NCI-H1105 treated with DMSO at 0.1 percent for 48 hours (cell line): ENCODE measurements around the gene UCKL1.
"Not testable (repeated sequence)": the region's sequence is repeated elsewhere in the genome, so short reads cannot be mapped to it uniquely, and the experiment has no call there.

Experiments
- DNase-seq: peaks from one replicate; lab custom pipeline; 2025; lab: John Stamatoyannopoulos, UW

UCKL1 gene

DNA sequence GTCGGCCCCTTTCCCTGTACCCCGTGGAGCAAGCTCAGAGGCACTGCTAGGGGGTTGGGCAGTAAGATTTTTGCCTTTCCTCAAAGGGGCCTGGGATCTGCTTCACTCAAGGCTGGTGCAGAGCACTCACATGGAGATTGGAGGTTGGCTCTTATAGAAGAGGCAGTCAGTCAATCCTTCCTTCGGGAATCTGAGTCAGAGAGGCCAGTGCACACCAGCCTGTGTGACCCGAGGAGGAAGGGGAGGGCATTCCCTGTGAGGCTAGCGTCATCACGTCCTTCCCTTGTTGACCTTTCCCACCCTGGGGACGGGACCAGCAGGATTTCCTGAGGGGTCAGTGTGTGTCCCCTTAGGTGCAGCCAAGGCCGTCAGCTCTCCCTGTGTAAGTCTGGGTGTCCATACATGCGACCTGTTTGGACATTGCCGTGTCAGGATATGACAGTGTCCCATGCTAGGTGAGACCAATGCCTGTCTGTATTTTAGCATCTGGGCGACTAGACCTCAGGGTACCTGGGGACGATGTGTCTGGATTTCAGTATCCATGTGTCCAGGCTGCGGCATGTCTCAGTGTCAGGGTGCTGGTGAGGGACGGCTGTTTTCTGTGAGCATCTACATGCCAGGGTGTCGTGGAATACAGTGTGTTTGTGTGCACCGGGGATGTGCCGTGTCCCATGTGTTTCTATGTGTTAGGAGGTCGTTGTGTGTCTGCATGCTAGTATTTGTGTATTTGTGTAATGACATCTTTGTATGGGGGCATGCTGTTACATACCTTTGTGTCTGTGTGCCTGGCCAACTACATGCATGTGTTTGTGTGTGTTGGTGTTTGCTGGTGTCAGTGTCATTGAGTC is 16.3 kb upstream of the UCKL1 start:
- no peak for DNase-seq

GRCh38 chr20:63971960-63972311 is 15.7 kb upstream of the UCKL1 start:
- not testable (repeated sequence) for DNase-seq

DNA sequence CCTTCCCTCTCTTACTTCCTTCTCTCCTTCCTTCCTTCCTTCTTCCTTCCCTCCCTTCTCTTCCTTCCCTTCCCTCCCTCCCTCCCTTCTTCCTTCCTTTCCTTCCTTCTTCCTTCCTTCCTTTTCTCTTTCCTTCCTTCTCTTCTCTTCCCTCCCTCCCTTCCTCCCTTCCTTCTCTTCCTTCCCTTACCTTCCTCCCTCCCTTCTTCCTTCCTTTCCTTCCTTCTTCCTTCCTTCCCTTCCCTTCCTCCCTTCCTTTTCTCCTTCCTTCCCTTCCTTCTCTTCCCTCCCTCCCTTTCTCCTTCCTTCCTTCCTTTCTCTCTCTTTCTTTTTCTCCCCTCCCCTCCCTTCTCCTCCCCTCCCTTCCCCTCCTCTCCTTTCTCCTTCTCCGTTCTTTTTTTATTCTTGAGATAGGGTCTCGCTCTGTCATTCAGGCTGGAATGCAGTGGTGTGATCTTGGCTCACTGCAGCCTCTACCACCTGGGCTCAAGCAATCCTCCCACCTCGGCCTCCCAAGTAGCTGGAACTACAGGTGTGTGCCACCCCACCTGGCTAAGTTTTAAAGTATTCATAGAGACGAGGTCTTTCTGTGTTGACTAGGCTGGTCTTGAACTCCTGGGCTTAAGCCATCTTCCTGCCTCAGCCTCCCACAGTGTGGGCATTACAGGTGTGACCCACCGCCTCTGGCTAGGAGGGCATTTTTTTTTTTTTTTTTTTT is 14.7 kb upstream of the UCKL1 start:
- no peak for DNase-seq

DNA sequence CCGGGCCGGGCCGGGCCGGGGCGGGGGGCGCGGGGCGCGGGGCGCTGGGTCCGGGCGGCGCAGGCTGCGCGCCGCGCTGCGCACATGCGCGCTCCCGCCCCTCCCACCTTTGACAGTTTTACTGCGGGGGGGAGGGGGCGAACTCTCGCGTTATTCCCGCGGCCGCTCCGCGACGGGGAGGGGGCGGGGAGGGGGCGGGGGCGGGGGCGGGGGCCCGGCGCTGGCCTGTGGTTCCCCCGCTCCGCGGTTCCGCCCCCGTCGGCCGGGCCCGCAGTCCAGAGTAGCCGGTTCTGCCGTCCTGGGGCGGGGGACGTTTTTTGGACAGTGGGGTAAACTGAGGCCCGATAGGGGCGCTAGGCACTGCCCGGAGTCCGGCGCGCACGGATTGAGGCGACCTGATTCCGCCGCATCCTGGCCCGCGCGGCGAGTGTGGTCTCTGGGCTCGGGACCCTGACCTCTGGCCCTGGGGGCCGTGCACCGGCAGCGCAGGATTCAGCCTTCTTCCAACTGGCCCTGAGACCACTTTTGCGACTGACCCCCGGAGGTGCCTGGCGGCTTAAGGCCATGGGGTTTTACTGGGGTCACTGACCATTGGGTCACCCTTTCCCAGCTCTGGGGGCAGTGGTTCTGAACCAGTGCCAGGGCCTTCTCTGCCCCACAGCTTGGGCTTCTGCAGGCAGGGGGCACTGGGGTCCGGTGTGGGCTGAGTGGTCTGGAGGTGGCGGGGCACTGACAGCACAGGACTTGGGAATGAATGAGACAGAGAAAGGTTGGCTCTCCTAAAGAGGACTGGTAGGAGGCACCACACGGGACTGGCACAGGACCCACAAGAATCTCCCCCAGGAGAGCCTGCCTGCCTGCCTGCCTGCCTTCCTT is 13.9 kb upstream of the UCKL1 start, which contains the start of gene ZNF512B:
ZNF512B (minus strand) TSS at position 93 of the 876 bp plus-strand sequence. CDS start 1,980 bp downstream, outside the sequence.
- DNase-seq = peak; percentile 30

- peak; percentile 10 for DNase-seq
These were observed 12.9 kb upstream of the UCKL1 start for GRCh38 chr20:63968928-63969760.

DNA sequence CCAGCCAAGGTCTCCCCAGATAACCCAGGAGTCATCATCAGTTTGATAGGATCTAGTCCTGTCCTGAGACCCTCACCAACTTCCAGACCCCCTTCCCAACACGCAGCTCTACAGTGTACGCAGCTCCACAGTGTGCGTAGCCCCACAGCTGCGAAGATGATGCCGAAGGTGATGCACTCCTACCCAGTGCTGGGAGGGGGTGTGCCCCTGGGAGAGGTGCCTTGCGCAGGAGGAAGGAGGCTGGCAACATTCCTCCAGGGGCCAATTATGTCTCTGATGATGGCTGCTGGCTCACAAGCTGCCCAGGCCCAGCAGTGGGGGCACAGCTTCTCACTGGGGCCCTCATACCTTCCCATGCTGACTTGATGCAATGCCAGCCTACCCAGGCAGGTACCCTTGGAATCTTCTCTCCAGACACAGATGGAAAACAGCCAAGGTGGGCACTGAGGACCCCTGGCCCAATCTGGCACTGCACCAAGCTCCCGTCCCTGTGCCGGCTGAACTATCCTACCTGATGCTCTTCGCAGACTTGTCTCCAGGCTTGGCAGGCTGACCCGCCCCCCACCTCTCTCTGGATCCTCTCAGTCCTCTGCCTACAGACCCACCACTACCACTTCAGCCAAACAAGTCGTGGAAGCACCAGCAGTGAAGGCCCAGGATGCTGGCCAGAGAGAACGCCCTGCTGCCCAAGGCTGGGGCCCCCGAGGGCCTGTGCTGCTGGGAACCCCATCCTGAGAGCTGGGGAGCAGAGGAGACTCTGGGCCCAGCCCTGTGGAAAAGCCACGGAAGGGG is 12.1 kb upstream of the UCKL1 start:
- DNase-seq = no peak

DNA sequence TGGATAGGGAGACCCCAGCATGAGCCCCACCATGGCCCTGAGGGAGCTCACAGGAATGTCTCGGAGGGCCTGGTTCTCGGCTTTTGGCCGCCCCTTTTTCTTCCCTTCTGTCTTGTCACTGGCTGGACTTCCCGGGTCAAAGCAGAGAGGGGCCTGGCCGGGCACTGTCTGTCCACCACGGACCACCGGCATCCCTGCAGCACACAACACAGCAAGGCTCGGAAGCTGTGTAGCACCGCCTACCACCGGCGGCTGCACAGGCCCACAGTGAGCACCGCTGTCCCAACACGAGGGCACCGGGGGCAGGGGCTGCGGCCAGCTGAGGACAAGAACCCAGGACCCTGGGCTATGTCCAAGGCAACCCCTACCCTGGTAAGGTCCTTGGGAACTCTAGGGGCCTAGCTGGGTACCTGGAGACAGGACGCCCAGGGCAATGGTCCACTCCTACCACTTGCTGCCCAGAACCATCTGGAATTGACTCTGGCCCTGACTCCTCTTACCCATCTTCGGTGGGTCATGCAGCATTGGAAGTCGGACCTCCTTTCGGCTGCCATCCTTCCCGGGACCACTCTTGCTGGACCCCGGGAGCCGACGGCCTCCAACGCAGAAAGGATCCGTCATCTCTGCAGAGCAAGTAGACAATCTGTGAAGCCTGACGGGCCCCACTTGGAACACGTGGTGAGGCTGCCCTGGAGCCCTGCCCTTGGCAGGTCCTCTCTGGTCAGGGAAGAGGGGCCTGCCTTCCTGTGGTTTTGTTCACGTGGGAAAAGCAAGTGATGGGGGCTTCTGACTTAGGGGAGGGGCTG is 11.3 kb upstream of the UCKL1 start:
- no peak for DNase-seq

- no peak for DNase-seq
These were observed 10.7 kb upstream of the UCKL1 start for GRCh38 chr20:63966944-63967322.

DNA sequence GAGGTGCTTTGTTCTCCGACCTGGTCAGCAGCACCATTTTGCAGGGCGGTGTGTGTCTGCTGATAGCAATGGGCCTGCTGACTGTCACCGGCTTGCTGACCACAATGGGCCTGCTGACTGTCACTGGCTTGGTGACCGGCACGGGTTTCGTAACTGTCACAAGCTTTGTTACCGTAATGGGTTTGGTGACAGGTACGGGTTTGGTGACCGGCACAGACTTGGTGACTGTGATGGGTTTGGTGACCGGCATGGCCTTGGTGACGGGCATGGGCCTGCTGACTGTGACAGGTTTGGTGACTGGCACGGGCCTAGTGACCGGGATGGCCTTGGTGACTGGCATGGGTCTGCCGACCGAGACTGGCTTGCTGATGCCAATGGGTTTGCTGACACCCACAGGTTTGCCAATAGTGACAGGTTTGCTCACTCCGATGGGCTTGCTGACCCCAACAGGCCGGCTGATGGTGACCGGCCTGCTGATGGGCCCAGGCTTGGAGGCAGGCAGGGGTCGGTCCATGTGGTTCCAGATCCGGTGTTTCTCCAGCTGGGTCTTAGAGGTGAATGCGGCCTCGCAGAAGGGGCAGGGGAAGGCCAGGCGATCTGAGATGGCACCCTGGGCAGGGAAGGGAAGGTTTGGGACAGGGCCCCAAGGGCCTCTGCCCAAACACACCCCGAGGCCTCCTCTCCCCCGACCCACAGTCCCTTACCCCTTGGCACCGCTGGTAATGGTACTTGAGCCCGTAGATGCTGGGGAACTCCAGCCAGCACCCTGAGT is 10.1 kb upstream of the UCKL1 start:
- no peak for DNase-seq

- no peak for DNase-seq
These were observed 8.2 kb upstream of the UCKL1 start for GRCh38 chr20:63964412-63964811.

DNA sequence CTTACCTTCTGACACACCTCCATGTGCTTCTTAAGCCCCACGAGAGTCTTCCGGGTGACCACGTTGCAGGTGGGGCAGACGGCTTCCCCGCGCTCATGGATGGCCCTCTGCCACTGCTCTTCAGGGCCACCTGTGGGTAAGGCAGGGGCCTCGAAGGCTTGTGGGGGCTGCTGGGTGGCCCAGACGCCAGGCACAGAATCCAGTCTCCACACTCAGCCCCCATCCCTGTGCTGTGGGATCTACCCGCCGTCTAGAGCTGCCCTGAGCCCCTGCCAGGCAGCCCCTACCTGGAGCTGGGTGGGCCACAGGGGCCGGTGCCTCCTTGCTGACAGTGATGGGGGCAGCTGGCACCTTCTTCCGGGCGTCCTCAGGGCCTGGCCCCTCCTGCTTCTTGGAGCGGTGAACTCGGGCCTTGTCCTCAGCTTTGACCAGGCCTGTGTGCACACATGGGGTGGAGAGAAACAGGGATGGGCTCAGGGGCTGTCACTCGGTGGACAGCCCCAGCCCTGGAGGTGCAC is 7.6 kb upstream of the UCKL1 start:
- no peak for DNase-seq

DNA sequence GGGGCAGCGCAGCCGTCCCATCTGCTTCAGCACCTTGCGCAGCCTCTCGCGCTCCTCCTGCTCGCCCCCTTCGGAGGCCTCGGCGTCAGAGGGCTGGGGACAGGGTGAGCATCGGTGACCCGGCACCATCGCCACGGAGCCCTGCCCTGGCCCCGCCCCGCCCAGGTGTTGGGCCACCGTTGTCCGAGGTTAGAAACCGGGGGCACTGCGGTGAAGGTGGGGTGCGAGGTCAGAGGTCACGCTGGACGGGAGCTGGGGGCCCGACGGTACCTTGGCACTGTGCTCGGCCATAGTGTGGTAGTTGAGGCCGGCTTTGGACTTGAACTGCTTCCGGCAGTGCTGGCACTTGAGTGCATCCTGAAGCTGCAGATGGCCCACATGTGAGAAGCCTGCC is 7.1 kb upstream of the UCKL1 start:
- no peak for DNase-seq

DNA sequence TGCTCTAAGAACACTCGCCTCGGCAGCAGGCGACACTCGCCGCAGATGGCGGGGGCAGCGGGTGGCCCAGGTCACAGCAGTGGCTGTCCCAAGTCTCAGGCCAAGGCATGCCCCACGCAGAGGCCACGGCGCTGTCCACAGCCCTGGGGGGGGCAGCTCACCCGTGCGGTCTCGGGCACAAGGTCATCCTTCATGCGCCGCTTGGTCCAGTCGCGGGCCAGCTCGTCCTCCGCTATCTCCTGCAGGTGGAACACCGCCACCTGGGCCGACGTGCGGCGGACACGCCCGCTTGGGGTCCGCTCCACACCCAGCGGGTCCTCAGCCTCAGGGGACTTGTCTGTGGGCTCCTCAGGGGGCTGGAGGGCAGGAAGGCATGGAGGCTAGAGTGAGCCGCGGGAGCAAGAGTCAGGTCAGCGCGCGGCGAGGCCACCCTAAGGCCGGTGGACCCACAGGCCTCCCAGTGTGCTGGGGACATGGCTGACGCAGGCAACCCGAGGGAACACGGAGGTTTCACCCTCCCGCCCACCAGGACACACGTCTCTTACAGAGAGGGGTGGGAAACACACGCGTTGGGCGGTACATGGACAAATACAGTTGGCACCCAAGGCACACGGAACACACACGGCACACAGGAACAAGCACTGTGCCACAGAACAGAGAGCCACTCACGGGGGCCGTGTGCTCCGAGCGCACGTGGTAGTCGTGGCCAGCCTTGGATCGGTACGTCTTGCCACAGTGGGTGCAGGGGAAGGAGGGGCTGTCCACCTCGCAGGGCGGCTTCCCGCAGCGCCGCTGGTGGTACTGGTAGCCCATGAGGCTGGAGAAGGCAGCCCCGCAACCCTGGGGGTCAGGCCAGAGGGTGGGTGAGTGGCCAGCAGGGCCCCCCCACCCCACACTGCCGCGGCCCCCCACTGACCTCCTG is 6.5 kb upstream of the UCKL1 start:
- DNase-seq = no peak

- DNase-seq = no peak
These were observed 5.6 kb upstream of the UCKL1 start for GRCh38 chr20:63961664-63962425.

GRCh38 chr20:63960654-63961621 is 4.7 kb upstream of the UCKL1 start:
- not testable (repeated sequence) for DNase-seq

DNA sequence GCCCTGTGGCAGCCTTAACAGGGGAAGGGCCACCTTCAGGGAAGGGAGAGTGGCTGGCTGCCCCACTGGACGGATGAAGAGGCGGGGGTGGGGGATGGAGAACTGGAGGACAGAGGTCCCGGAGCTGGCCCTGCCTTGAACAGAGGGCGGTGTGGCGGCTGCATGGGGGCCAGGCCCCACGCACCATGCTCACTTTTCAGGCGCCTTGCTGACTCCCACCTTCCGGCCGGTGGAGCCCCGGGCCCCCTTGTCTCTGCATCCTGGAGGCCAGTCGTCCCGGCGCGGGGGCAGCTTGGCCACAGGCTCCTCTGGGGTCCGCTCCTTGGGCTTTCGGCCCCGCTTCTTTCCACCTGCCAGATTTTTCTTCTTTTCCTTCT is 3.5 kb upstream of the UCKL1 start:
- DNase-seq = no peak
